ENCODE results near the gene ART3.
"Not testable (repeated sequence)": the region's sequence is repeated elsewhere in the genome, so short reads cannot be mapped to it uniquely, and the experiment has no call there.

ART3 gene

GRCh38 chr4:76074468-76074867, at the start of gene ART3:
Gene ART3 (plus strand): TSS chr4:76074709. CDS start chr4:76075890, 1,181 bp downstream.
- no peak for DNase-seq

- DNase-seq = peak; percentile 68
Observed at GRCh38 chr4:76028350-76028765, 46.2 kb upstream of the ART3 start.

- no peak for DNase-seq
Observed at GRCh38 chr4:76029300-76029699, 45.2 kb upstream of the ART3 start.

GRCh38 chr4:76035141-76035540, 39.4 kb upstream of the ART3 start:
- DNase-seq = peak; percentile 69

DNA sequence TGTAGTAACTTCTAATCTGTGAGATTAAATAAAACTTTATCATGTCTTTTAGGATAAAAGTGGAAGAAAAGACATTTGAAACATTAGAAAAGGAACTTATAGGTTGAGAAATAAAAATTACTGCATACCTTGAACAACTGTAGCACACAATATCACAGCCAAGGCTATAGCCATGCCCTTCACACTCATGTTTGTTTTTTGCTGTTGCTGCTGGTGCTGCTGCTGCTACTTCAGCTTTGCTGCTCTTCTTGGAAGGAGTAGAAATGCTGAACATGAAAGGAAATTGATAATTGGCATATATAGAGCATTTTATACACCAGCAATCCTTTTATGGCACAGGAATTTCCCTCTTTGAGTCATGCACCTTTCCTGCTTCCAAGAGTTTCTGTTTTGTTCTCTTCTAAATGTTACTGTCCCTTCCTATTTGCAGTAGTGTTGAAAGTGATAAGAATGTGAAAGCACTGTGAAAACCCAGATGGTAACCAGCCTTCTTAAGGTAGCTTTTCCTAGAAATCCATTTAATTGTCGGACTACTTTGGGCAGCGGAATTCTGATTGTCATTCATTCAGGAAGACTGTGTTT, 38.6 kb upstream of the ART3 start, which contains the start of gene CXCL11:
TSS of gene CXCL11 (minus strand) at position 272 of the 582 bp plus-strand sequence. CDS start at position 189, 83 bp downstream.
- no peak for DNase-seq

DNA sequence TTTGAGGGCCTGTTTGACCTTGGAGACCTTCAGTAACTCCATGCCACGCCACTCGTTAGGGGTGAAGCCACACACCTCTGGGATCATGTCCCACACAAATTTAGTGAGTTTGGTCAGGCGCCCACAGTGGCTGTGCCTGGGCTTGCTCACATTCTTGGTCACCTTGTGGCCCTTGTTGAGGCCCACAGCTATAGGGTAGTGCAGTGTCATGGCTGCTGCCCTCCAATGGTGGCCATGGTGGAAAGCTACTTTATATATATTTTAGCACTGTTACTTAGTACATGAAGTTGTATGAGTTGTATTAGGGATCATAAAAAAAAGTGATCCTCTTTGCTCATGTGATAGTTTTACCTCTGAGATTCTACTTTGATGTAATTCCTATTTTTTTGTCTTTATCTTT, 37.7 kb upstream of the ART3 start:
- DNase-seq = no peak

GRCh38 chr4:76042241-76042998, 32.1 kb upstream of the ART3 start:
- DNase-seq = not testable (repeated sequence)

GRCh38 chr4:76043306-76043705, 31.2 kb upstream of the ART3 start:
- DNase-seq = not testable (repeated sequence)

DNA sequence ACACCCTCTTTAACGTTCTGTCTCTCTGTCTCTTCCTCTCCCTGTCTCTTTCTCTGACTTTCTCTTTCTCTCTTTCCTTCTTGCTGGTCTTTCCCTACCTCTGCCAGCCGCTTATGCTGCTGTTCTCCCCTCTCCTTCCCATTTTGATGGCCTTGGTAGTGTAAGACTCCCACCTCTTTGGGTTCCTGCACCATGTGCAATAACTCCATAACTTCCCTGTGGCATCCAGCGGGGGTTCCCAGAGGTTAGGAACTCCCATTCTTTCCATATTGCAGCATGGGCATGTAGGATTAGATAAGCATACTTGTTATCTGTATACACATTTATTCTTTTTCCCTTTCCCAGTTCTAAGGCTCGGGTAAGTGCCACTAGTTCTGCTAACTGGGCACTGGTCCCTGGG, 29.8 kb upstream of the ART3 start:
- DNase-seq = not testable (repeated sequence)

DNA sequence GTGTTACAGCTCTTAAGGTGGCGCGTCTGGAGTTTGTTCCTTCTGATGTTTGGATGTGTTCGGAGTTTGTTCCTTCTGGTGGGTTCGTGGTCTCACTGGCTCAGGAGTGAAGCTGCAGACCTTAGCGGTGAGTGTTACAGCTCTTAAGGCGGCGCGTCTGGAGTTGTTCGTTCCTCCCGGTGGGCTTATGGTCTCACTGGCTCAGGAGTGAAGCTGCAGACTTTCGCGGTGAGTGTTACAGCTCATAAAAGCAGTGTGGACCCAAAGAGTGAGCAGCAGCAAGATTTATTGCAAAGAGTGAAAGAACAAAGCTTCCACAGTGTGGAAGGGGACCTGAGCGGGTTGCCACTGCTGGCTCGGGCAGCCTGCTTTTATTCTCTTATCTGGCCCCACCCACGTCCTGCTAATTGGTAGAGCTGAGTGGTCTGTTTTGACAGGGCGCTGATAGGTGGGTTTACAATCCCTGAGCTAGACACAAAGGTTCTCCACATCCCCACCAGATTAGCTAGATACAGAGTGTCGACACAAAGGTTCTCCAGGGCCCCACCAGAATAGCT, 24.6 kb upstream of the ART3 start:
- not testable (repeated sequence) for DNase-seq

DNA sequence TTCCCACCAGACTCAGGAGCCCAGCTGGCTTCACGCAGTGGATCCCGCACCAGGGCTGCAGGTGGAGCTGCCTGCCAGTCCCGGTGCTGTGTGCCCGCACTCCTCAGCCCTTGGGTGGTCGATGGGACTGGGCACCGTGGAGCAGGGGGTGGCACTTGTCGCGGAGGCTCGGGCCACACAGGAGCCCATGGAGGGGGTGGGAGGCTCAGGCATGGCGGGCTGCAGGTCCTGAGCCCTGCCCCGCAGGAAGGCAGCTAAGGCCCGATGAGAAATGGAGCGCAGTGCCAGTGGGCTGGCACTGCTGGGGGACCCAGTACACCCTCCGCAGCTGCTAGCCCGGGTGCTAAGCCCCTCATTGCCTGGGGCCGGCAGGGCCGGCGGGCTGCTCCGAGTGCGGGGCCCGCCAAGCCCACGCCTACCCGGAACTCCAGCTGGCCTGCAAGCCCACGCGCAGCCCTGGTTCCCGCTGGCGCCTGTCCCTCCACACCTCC, 23.9 kb upstream of the ART3 start:
- not testable (repeated sequence) for DNase-seq

GRCh38 chr4:76053730-76054129, 20.8 kb upstream of the ART3 start:
- DNase-seq = no peak

GRCh38 chr4:76055016-76055415, 19.5 kb upstream of the ART3 start:
- no peak for DNase-seq

DNA sequence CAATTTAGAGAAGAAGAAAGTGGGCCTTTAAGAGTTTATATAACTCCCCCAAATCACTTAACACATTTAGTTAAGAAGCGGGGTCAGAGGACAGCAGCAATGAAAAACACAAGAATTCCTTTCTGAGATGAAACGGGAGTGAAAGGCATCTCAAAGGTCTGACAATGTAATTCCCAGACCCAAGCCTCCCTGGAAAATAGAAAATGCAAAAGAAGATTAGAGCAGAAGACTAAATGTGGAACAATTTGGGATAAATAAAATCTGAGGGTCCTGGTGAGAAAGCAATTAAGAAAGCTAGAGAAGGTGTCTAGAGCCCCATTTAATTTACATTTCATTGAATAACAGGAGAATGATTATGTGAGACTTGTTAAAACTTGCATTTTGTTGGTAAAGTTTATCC, 19.1 kb upstream of the ART3 start:
- no peak for DNase-seq

DNA sequence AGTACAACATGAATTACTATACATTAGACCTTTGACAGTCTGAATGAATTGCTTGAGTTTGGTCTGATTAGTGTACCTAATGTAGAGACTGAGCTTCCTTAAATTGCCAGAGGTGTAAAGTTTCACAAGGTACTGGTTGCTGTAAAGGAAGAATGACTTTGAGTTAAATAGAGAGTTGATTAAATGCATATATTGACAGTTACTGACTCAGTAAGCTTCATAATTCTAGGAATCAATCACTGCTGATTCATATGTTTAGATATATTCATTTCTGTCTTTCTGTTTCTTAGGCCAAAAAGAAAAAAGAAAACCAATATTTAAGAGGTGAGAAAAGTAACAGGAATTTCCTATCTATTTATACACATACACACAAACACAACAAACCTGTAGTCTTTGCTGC, 16.2 kb upstream of the ART3 start:
- no peak for DNase-seq

GRCh38 chr4:76058888-76059426, 15.6 kb upstream of the ART3 start:
- peak; percentile 38 for DNase-seq

GRCh38 chr4:76059750-76060149, 14.8 kb upstream of the ART3 start:
- peak; percentile 53 for DNase-seq

GRCh38 chr4:76060506-76060905, 14.0 kb upstream of the ART3 start:
- peak; percentile 22 for DNase-seq

- no peak for DNase-seq
Observed at GRCh38 chr4:76061421-76061820, 13.1 kb upstream of the ART3 start.

DNA sequence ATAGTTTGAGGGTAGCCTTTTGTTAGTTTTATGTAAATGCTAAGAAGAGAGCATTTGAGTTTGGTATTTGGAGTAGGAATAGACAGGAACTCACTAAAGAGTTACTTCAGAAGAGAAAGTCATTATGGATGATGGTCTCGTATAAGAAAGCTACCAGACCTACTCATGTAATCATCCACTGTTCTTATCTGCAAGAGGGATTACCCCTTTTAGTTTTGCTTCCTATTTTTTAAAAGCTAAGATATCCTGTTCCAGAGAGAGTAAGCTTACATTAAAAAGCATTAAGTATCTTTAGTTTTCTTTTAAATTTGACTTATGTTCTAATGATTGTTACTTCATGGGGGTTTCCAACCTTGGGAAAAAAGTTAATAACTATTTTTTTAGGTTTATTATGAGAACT, 12.5 kb upstream of the ART3 start:
- DNase-seq = no peak

DNA sequence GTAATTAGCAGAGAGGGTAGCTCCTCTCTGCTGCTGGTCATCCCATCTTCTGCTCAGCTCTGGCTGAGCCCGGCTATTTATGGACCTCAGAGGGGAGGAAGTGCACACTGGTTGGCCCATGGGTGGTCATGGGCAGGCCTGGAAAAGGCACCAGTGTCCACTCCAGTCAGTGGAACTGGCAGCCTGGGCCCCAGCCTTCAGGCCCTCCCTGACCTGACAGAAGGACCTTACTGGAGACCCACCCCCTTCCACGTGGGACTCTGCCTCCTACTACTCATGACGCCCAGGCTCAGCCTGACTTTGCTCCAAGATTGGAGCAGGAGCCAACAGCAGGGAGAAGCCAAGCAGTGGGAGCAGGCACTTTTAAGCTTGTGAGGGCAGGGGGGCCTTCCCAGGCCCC, 8.0 kb upstream of the ART3 start:
- DNase-seq = no peak

DNA sequence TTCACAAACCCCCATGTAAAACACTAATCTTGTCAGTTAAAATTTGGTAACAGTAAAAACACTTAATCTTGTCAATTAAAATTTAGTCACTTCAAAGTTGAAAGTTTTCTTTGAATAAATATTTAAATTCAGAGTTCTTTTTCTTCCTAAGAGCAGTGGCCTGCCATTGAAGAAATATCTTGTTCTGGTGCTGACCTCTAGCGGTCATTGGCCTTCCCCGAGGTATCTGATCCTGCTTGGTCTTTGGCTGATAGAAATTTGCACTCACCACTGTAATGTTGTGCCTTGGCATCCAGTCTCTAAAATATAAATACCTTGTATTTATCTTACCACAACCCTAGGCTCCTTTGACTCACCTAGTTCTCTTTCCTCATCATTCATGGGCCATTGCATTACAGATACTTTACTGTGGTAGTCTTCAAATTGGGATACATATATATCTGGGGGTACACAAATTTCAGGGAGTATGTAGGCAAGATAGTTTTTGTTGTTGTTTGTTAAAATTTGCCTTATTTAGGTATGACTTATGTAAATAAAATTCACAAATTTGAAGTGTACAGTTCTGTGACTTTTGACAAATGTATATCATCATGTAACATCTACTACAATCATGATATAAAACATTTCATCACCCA, 6.7 kb upstream of the ART3 start:
- peak; percentile 89 for DNase-seq

DNA sequence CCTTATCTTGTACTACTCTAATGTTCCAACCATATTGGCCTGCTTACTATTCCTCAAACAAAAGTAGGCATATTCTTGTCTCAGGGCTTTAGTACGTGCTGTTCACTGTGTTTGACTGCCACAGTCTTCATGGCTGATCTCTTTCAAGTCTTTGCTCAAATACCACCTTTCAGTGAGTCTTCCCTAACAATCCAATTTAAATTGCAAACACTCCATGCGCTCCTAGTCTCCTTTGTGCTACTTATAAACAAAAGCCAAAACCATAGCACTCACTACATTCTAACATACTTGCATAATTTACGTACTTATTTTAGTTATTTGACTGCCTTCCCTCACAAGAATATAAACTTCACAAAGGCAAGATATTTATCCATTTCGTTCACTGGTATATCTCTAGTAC, 1.7 kb upstream of the ART3 start:
- no peak for DNase-seq

Data from hematopoietic multipotent progenitor cell treated with erythropoietin and hydrocortisone succinate and interleukin-3 and kit ligand, for 4 days (in vitro differentiated cells).